Measurements from ENCODE around the gene EFCAB11. TPM values are rescaled to one million over a fixed set of nuclear protein-coding genes. Genes with fewer than 3 reads are reported as not detected.
A peak's percentile ranks its signal among the peaks of the same experiment; 100 is the strongest.

The EFCAB11 gene
- total RNA-seq, 1 donor from 2014 or later: 3.6 TPM

- no peak for ATAC-seq
- intact Hi-C loops (cut with micrococcal nuclease): no loop called here
- DNase-seq: no peak
Measured at GRCh38 chr14:89959853-89960445, 5.4 kb upstream of the EFCAB11 start.

GRCh38 chr14:89958966-89959365 lies 4.4 kb upstream of the EFCAB11 start:
- DNase-seq (no peak), ATAC-seq (no peak)
- intact Hi-C loops (cut with micrococcal nuclease): no loop called here

DNA sequence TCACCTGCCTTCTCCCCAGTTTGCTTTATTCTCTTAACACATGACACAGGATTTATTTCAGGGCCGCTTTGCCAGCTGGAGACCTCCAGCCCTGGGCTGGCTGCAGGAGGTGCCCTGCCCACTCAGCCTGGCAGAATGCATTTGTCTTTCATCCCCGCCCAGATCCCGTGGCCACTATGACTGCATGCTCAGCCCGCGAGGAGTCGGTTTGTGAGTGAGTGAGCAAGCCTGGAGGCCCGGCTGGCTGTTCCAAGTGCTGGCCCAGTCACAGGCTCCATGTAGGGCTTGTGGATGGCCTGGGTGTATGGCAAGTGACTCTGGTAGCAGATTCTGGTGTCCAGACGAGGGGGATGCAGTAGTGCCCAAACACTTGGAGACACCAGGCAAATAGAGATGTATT lies 3.3 kb upstream of the EFCAB11 start:
- intact Hi-C loops (cut with micrococcal nuclease): no loop called here
- DNase-seq: no peak

GRCh38 chr14:89957376-89957775 lies 2.8 kb upstream of the EFCAB11 start:
- ATAC-seq (no peak), DNase-seq (no peak)
- intact Hi-C loops (cut with micrococcal nuclease): no loop called here

More for the DNA sequence above, 3.3 kb upstream of the EFCAB11 start:
- ATAC-seq: no peak

DNA sequence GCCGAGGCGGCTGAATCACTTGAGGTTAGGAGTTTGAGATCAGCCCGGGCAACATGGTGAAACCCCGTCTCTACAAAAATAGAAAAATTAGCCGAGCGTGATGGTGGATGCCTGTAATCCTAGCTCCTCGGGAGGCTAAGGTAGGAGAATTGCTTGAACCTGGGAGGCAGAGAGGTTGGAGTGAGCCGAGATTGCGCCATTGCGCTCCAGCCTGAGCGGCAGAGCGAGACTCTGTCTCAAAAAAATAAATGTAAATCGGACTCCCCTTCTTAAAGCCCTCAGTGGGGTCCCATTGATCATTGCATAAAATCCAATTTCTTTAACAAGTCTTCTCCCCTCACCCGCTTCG lies 2.1 kb upstream of the EFCAB11 start:
- no peak for DNase-seq
- intact Hi-C loops (cut with micrococcal nuclease): no loop called here
- ATAC-seq: no peak

GRCh38 chr14:89955745-89956660 lies 1.5 kb upstream of the EFCAB11 start, which contains the start of gene TDP1:
Gene TDP1, plus strand, starts transcription at chr14:89955927. Its CDS starts 7,188 bp downstream, at chr14:89963115.
- intact Hi-C loops (cut with micrococcal nuclease): no loop called here
- DNase-seq (peak; percentile 97), ATAC-seq (peak; percentile 94)

GRCh38 chr14:89955022-89955744 lies 653 bp upstream of the EFCAB11 start:
- DNase-seq (no peak), ATAC-seq (peak; percentile 50)
- intact Hi-C loops (cut with micrococcal nuclease): no loop called here

GRCh38 chr14:89953602-89954001 lies 928 bp downstream of the EFCAB11 start:
- intact Hi-C loops (cut with micrococcal nuclease): no loop called here
- DNase-seq: no peak
- no peak for ATAC-seq

DNA sequence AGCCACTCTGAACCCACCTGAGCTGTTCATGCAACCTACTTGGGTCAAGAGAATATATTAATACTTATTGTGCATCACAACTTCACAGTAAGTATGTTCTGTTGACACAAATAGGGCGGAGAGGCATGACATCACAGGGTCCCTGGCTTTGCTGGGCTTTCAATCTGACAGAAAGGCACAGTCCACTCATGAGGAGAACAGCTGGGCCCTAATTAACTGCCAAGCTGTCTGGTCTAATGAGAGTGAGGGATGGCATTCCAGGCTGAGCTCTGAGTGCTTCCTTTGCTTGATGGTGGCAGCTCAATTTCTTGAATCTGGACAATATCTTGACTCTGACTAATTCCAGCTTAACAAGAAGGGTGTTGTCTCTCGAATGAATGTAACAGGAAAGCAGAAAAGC lies 2.0 kb downstream of the EFCAB11 start:
- ATAC-seq (no peak), DNase-seq (no peak)
- intact Hi-C loops (cut with micrococcal nuclease): no loop called here

GRCh38 chr14:89947344-89947743 lies 7.2 kb downstream of the EFCAB11 start:
- no peak for DNase-seq
- intact Hi-C loops (cut with micrococcal nuclease): no loop called here
- no peak for ATAC-seq

DNA sequence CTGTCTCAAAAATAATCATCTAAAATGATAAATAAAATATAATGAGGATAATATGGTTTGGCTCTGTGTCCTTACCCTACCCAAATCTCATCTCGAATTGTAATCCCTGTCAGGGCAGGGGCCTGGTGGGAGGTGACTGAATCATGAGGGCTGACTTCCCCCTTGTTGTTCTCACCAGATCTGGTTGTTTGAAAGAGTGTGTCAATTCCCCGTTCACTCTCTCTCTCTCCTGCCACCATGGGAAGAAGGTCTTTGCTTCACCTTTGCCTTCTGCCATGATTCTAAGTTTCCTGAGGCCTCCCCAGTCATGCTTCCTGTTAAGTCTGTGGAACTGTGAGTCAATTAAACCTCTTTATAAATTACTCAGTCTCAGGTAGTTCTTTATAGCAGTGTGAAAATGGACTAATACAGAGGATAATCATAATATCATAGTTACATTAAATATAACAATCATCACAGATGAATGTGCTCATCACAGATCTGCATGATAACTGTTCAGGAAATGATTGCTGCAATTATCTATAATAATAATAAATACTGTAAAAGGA lies 12.6 kb downstream of the EFCAB11 start:
- ATAC-seq (no peak), DNase-seq (no peak)
- intact Hi-C loops (cut with micrococcal nuclease): no loop called here

DNA sequence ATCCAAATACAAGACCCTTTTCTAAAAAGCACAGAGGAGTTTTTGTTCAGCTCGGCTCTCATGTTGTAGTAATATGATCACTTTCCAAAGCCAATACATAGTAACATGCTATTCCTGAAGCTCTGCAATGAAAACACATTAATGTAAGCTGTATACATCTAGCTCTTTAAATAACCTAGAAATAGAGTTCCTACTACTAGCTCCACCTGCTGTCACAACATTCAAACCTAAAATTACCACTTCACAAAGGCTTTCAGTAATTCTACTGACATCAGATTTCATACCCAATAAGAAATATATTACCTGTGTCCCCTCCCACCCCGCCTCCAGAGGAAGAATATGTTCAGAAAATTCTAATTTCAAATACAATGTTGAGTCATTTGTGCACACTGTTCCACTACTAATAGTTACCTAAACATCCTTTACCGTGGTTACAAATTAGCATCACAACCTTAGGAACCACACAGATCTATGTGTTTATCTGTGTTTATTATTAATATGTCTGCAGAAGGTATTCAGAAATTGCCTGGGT lies 17.8 kb downstream of the EFCAB11 start:
- intact Hi-C loops (cut with micrococcal nuclease): no loop called here
- ATAC-seq: no peak
- DNase-seq: no peak

DNA sequence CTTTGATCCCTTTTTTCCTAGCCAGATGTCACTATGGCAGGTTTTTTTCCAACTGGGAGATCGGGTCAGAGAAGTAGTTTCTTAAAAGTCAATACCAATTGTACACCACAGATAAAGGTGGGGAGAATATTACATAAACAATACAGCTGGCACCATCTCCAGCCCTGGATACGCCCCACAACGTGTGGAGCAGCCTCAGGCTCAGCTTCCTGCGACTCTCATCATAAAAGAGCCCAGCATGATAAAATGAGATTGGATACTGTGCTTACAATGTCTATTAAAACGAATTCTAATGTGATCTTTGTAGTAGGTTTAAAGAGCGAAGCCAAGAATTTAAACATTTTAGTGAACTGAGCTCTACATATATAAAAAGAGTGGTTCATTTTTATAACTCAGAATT lies 21.5 kb downstream of the EFCAB11 start:
- intact Hi-C loops (cut with micrococcal nuclease): no loop called here
- ATAC-seq (no peak), DNase-seq (no peak)

DNA sequence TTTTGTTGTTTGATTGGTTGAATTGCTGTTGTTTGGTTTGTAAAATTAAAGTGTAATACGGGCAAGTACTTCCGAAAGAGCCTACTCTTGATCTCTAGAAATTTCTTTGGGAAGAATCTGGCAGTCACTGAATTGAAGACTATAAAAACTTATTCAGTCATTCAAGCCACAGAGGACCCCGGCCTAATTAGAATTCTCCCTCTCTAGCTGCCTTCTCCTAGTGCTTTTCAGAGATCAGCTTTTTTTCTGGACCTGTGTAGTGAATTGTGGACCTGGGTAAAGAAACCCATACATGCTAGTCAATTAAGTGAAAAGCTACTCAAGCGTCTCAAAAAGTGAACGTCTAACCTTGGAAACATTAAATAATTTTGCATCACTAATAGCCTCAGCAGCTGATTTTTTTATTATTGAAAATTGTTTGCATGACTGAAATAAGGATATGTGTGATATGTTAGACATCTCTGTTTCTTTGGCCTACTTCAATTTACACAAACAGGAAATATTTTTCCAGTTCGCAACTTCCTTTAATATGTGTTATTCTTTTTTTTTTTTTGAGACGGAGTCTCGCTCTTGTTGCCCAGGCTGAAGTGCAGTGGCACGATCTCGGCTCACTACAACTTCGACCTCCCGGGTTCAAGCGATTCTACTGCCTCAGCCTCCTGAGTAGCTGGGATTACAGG lies 27.2 kb downstream of the EFCAB11 start:
- ATAC-seq: no peak
- DNase-seq: no peak
- intact Hi-C loops (cut with micrococcal nuclease): no loop called here

- intact Hi-C loops (cut with micrococcal nuclease): no loop called here
Measured at GRCh38 chr14:89926694-89927093, 27.8 kb downstream of the EFCAB11 start.

DNA sequence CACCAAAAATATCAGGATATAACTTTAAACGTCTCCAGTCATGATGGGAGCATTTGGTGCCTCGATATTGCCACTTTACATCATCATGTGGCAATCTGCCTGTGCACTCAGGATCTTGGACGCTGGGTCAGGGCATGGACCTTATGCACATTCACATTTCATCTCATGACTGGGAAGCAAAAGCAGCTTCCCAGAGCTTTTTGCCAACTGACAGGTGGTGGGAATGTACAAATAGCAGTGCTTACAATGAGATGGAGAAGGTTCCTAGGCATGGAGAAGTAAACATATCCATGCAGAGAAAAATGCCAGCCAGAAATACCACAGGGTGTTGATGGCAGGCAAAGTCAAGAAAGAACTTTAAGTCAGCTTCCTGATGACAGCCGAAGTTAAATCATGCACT lies 30.3 kb downstream of the EFCAB11 start:
- ATAC-seq (no peak), DNase-seq (no peak)
- intact Hi-C loops (cut with micrococcal nuclease): no loop called here

More at GRCh38 chr14:89926694-89927093, 27.8 kb downstream of the EFCAB11 start:
- no peak for ATAC-seq
- no peak for DNase-seq

DNA sequence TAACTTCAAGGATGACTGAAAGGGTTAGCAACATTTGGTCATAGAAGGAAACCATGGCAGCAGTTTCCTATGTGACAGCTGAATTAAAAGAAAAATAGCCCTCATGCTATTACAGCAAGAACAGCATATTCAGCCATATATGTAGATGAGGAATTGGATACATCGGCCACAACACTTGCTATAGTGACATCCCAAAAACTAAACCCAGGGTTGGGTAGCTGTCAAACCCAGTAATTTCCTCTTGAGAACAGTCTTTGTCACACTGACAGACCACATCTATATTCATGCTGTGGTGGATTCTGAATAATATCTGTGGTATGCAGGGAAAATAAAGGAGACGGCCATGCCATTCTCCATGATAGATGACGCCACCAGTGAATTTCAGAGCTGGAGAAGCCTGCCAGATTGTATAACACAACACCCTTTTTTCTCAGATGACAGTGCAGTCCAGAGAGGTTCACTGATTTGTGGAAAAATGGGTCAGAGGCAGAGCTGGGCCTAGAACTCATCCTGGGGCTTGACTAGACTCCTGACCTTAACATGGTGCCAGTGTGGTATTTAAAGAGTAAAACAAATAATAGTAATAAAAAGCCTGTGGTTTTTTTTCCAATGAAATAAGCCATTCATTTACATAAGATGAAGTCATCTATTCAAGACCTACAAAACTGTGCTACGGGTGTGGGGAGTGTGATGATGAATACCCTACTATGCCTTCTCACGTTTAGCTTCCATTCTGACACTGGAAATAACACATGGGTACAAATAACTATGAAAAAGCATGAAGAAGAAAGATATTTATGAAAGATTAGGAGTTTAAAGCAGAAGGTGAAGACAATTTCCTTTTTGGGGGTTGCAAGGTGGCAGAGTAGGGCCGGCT lies 32.3 kb downstream of the EFCAB11 start:
- ATAC-seq (no peak), DNase-seq (no peak)
- intact Hi-C loops (cut with micrococcal nuclease): no loop called here

DNA sequence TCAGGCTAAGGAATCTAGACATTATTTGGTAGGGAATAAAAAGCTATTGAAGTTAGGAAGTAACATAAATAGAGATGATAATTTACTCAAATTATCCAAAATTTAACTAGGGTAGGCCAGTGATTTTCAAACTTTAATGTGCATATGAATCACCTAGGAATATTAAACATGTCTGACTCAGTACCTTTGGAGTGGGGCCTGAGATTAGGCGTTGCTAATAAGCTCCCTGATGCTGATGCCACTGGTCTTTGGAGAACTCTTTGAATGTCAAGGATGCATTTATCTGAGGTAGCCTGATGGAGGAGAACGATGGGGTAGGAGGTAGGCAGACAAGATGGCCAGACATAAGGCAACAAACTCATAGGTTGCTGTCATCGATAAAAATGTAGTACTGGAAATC lies 33.2 kb downstream of the EFCAB11 start:
- intact Hi-C loops (cut with micrococcal nuclease): no loop called here
- no peak for ATAC-seq

More for the DNA sequence above, 33.2 kb downstream of the EFCAB11 start:
- DNase-seq: no peak
